Right atrium auricular region (tissue), 2 donors: ENCODE data around the gene UVSSA. TPM values are rescaled to one million over a fixed set of nuclear protein-coding genes. Genes with fewer than 3 reads are reported as not detected.

Experiments
- DNase-seq: peaks from one replicate; pipeline ENCODE4 v3.0.0-alpha.2; 2019; ENCODE audit warnings: low spot score
- H3K27ac ChIP-seq, 2 donors: fragments of 200-600 bp; sonication (generic); 1 replicate in 1 of 2; 2 replicates in 1 of 2; pipeline ENCODE4 v1.5.1; 2016 to 2019
- H3K27me3 ChIP-seq, 2 donors: fragments of 200-600 bp; sonication (generic); one replicate each; pipeline versions ENCODE4 v1.5.1 to v1.6.0; 2017 to 2019
- H3K36me3 ChIP-seq: fragments of 200-600 bp; sonication (generic); one replicate; pipeline ENCODE4 v1.5.1; 2016
- H3K4me1 ChIP-seq, 2 donors: fragments of 200-600 bp; sonication (generic); one replicate each; pipeline versions ENCODE4 v1.5.1 to v1.6.0; 2017 to 2019
- H3K4me3 ChIP-seq, 2 donors: fragments of 200-600 bp; sonication (generic); 1 replicate in 1 of 2; 2 replicates in 1 of 2; pipeline ENCODE4 v1.5.1; 2017 to 2019; ENCODE audit warnings: mild to moderate bottlenecking in 1 of 2, moderate library complexity in 1 of 2
- H3K9me3 ChIP-seq, 2 donors: fragments of 200-600 bp; sonication (generic); one replicate each; pipeline ENCODE4 v1.5.1; 2019
- total RNA-seq, 2 donors: library from RNA; depleted of rRNA; stranded (reverse); fragments of >200 nt; gene quantifications; one replicate each; pipeline ENCODE4 v1.1.0, GENCODE V29; 2016
- TF ChIP-seq, protein P1 (sequence below), 2 donors: fragments of 200-600 bp; sonication (generic); IDR thresholded peaks; one replicate each; pipeline ENCODE4 v1.5.1; 2019; ENCODE audit warnings: antibody characterized with exemption in 2 of 2

The UVSSA gene
- total RNA-seq, 2 donors from 2014 or later, result 4.4 to 7.5 TPM

DNA sequence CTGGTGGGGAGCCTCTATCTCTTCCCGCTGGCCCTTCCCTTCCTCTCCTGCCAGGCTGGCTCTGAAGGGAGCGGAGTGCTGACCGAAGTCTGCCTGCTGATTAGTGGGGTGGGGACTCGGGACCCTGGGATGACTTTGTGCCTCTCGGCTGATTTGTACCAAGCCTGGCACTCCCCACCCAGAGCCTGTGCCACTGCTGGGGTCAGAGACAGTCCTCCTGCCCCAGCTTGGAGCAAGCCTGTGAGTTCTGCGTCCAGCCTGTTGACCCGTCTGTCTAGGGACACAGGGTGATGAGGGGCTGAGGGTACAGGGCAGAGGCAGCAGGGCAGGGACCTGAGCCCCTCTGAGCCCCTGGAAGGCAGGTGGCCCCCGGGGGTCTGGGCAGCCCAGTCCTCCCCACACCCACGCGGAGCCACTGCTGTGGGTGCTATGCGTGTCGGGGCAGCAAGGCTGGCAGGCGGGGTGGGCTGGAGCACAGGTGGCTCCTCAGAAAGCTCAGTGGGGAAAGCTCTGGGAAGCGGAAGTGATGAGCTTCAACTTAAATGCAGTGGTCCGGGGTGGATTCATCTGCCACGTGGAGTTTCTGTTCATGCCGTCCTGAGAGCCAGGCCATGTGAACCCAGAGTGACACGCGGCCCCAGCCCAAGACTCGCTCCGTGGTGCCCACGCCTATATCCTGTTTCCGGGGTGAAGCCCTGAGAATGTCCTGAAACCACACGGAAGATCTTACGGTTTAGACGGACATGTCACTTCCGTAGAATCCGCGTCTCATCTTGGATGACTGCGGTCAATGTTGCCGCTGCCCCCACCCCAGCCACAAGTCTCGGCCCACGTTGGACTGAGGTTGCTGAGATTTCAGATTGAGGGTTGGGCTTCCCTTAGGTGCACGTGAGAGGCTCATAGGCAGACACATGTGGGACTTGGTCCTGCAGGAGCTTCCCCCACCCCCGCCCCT, 21.1 kb upstream of the UVSSA start:
- Histone ChIP-seq H3K4me3 (no peak overlapping the region), H3K4me1 (peaks cover 0 to 15% of the 10 kb centered on the region in 2 donors), H3K9me3 (no peaks in the 10 kb centered on the region), H3K27ac (no peak overlapping the region), H3K27me3 (no peaks in the 10 kb centered on the region), H3K36me3 (peaks cover 69% of the 10 kb centered on the region)
- DNase-seq, result no peak
- TF ChIP-seq, protein P1, sequence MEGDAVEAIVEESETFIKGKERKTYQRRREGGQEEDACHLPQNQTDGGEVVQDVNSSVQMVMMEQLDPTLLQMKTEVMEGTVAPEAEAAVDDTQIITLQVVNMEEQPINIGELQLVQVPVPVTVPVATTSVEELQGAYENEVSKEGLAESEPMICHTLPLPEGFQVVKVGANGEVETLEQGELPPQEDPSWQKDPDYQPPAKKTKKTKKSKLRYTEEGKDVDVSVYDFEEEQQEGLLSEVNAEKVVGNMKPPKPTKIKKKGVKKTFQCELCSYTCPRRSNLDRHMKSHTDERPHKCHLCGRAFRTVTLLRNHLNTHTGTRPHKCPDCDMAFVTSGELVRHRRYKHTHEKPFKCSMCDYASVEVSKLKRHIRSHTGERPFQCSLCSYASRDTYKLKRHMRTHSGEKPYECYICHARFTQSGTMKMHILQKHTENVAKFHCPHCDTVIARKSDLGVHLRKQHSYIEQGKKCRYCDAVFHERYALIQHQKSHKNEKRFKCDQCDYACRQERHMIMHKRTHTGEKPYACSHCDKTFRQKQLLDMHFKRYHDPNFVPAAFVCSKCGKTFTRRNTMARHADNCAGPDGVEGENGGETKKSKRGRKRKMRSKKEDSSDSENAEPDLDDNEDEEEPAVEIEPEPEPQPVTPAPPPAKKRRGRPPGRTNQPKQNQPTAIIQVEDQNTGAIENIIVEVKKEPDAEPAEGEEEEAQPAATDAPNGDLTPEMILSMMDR (IDR thresholded peaks at IDR 0.05), result no peak

DNA sequence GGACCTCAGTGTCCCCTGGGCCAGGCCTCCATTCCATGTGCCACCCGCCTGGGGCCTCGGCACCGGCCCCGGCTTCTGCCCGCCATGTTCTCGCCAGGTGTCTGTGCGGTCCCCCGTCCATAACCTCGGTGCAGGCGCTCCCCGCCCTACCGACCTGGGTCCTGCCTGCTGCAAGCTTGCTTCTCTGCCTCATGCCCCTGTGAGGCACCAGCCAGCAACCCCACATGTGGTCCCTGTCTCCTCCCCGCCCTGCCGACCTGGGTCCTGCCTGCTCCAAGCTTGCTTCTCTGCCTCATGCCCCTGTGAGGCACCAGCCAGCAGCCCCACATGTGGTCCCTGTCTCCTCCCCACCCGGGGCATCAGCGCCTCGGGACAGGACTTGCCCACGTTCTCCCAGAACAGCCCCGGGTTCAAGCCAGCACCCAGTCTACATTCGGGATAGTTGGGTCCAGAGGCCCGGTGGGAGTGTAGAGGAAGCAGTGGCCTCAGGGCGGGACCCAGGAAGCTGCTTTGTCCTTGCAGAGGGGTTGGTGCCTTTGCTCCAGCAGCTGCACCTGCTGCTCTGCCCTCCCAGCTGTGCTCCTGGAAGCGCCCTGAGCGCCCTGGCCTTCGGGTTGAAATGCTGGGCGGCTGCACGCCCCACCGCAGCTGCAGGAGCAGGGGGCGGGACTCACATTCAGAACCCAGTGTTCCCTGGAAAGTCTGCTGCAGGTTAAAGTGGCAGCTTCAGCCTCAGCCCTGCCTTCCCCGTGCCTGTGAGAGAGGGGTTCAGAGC, 20.1 kb upstream of the UVSSA start:
- no peak for DNase-seq
- Histone ChIP-seq H3K4me1 (peaks cover 0 to 15% of the 10 kb centered on the region in 2 donors), H3K27ac (no peak overlapping the region), H3K27me3 (no peaks in the 10 kb centered on the region), H3K9me3 (no peaks in the 10 kb centered on the region), H3K36me3 (peaks cover 73% of the 10 kb centered on the region), H3K4me3 (no peak overlapping the region)
- TF ChIP-seq, protein P1 (IDR thresholded peaks at IDR 0.05), result no peak

DNA sequence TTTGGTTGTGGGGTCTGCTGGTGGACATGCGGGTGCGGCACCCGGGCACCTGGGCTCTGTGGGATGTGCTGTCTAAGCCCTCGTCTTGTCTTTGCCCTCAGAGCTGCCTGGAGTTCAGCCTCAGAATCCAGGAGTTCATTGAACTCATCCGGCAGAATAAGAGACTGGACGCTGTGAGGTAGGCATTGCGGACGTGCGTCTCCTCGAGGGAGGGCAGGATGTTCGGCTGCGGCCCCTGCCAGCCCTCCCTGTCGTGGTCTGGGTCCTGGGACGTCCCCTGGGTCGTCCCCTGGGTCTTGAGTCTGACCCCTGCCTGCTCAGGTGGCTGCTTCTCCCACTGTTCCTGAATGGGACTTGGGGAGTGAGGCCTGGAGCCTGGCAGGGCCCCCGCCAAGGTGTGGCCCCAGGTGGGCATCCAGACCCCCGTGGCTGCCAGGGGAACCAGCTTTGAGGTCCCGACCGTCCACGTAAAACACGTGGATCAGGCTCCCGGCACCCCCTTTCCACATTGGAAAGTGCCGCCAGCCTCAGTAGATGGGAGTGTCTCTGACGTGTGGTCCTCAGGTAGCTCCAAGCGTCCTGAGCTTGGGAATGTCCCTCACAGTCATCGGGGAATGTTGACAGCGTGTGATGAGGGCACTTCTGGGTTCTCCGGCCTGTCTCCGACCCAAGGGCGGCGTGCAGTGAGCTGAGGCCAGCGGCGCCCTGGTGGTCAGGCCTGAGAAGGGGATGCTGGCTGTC, 19.3 kb upstream of the UVSSA start:
- peaks cover 67% of the 10 kb centered on the region for H3K36me3 ChIP-seq
- DNase-seq, result no peak
- no peaks in the 10 kb centered on the region for H3K27me3 ChIP-seq
- H3K27ac ChIP-seq, result no peak overlapping the region
- peaks cover 0 to 15% of the 10 kb centered on the region in 2 donors for H3K4me1 ChIP-seq
- TF ChIP-seq, protein P1 (IDR thresholded peaks at IDR 0.05), result no peak
- H3K9me3 ChIP-seq, result no peaks in the 10 kb centered on the region
- H3K4me3 ChIP-seq, result no peak overlapping the region

DNA sequence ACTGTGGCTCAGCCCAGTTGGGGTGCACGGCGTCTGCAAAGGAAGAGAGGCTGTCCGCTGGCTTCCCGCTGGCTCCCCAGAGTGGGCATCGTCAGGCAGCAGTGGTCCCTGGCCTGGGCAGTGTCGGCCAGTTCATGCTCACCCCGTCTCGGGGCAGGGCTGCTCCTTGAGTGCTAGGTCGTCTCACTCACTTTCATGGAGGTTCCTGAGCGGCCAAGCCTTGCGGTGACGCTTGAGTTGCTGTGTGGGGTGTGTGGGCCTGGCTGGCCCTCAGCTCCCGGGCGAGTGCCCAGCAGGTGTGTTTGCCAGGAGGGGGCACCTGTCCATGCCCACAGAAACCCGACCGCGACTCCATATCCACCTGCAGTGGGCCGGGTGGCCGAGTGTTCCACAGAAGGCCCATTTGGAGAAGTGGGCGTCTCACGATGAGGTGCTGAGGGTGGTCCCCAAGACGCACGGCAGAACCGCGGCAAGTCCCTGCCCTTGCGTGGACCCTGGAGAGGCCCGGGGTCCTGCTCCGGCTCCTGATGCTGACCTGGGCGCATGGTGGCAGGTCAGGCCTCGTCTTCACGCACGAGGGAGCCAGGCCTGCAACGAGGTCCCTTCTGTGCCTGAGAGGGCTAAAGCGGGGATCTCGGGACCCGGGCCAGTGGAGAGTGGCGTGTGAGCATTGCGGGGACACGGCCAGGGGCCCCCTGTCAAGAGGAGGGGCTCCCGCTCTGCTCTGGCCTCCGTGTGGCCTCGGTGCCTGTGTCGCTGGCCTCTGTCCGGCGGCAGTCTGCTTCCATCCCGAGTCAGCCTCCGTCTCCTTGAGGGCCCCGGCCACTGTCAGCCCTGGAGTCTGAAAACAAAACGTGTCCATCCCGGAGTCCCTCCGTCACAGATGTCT, 18.5 kb upstream of the UVSSA start:
- no peak for DNase-seq
- Histone ChIP-seq H3K27ac (no peak overlapping the region), H3K36me3 (peaks cover 70% of the 10 kb centered on the region), H3K4me1 (peaks cover 0 to 11% of the 10 kb centered on the region in 2 donors), H3K9me3 (no peaks in the 10 kb centered on the region), H3K27me3 (no peaks in the 10 kb centered on the region), H3K4me3 (no peak overlapping the region)
- TF ChIP-seq, protein P1 (IDR thresholded peaks at IDR 0.05), result no peak
